HFF-Myc (cell line): ENCODE data around the gene ACYP2.
"Not testable (repeated sequence)": the region's sequence is repeated elsewhere in the genome, so short reads cannot be mapped to it uniquely, and the experiment has no call there.

ENCODE experiments used
- DNase-seq: peaks from one replicate; pipeline ENCODE4 v3.0.0-alpha.2; 2011; ENCODE audit warnings: low read depth; ENCODE audit errors: extremely low read depth
- H3K4me3 ChIP-seq: replicated peaks from 2 replicates; pipeline ENCODE4 v1.5.1; 2011; ENCODE audit warnings: low read depth, mild to moderate bottlenecking, control low read depth, low read length
- CTCF ChIP-seq: IDR thresholded peaks from 2 replicates; pipeline ENCODE4 v1.5.1; 2012; ENCODE audit warnings: mild to moderate bottlenecking, low read depth, low read length, control low read depth; ENCODE audit errors: missing control alignments

The ACYP2 gene

GRCh38 chr2:54313147-54313546, 197.7 kb downstream of the ACYP2 start:
- H3K4me3 ChIP-seq: no peak overlapping the region
- no peak for TF ChIP-seq CTCF
- DNase-seq: no peak

- H3K4me3 ChIP-seq: no peak overlapping the region
- no peak for TF ChIP-seq CTCF
- no peak for DNase-seq
Measured at GRCh38 chr2:54317973-54318372, 202.6 kb downstream of the ACYP2 start.

GRCh38 chr2:54318821-54319220, 203.4 kb downstream of the ACYP2 start:
- no peak for DNase-seq
- no peak overlapping the region for H3K4me3 ChIP-seq
- no peak for TF ChIP-seq CTCF

GRCh38 chr2:54321047-54321446, 205.6 kb downstream of the ACYP2 start:
- no peak overlapping the region for H3K4me3 ChIP-seq
- DNase-seq: no peak
- TF ChIP-seq CTCF: no peak

GRCh38 chr2:54324517-54324916, 209.1 kb downstream of the ACYP2 start:
- H3K4me3 ChIP-seq, DNase-seq: not testable (repeated sequence)

- TF ChIP-seq CTCF: no peak
- no peak for DNase-seq
- H3K4me3 ChIP-seq: no peak overlapping the region
Measured at GRCh38 chr2:54325148-54325547, 209.7 kb downstream of the ACYP2 start.

- H3K4me3 ChIP-seq: peak overlapping the region; percentile 49
- no peak for DNase-seq
- no peak for TF ChIP-seq CTCF
Measured at GRCh38 chr2:54329482-54330161, 214.2 kb downstream of the ACYP2 start.
